ENCODE data around the gene RPRD2.

Gene RPRD2

GRCh38 chr1:150525348-150525747 lies 161.4 kb downstream of the RPRD2 start:
- TF ChIP-seq POLR2A (IDR thresholded peaks at IDR 0.05; ENCODE audit: low read depth, low read length) = no peak
- DNase-seq (ENCODE audit: insufficient read length, low spot score) (no peak), FAIRE-seq (no peak)
